ENCODE data around the gene PRXL2A. TPM values are rescaled to one million over a fixed set of nuclear protein-coding genes. Genes with fewer than 3 reads are reported as not detected.

PRXL2A gene
- total and polyA plus RNA-seq, 2 of the 4 experiments (the other 2 are of a cell fraction) = 0.90 to 0.92 TPM

DNA sequence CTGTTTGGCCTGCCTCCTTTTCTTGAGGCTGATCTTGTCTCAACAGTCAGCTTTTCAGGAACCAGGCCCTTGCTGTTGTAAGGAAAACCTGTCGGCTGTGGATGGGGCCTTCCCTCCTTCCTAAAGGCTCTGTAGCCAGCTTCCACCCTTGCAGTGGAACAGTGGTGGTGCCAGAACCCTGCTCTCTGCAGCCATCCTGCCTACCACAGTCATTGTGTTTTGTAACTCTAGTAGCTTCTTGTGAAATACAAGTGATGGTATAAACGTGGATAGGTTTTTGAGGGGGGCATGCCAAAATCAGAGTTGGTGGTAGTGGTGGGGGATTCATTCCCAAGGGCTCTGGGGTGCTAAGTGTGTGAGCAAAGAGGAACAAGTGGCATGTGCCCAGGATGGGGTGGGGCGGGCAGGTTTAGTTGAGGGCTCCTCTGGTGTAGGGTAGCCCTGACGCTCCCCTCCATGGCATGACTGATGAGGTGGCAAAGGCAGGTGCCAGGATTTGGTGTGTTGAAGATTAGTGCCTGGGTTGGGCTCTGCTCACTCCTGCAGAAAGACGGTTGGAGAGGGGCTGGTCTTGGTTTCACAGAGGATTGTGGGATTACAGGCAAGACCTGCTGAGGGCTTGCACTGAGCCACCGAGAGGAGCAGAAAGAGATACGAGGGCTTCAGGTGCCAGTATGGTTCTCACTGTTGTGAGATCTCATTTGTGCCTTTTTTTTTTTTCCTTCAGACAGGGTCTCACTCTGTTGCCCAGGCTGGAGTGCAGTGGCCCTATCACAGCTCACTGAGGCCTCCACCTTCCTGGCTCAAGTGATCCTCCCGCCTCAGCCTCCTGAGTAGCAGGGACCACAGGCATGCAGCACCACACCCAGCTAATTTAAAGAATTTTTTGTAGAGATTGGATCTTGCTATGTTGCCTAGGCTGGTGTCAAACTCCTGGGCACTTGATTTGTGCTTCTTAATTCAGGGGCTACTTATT is 53.1 kb downstream of the PRXL2A start:
- H3K79me1 ChIP-seq (ENCODE audit: low read depth in 1 of 2, low read length in 2 of 2) = peaks cover 9 to 92% of the 10 kb centered on the region in 2 experiments
- H3K4me1 ChIP-seq (ENCODE audit: control insufficient read depth, insufficient read depth, low read length) = peaks cover 50% of the 10 kb centered on the region
- DNase-seq = no peak
- H3K4ac ChIP-seq (ENCODE audit: low read depth, low read length) = peak overlapping the region; percentile 34
- H3K4me3 ChIP-seq (ENCODE audit: insufficient read depth, low read depth, low read length) = no peak overlapping the region
- dilution Hi-C loops (cut with HindIII; ENCODE audit: low sequenced_read_pairs, unreplicated experiment) = no loop called here
- H2AK9ac ChIP-seq (replicated peaks; ENCODE audit: low read depth, low read length, poor library complexity) = peak overlapping the region; percentile 76
- H3K9ac ChIP-seq (ENCODE audit: low read depth, low read length) = no peak overlapping the region
- H3K4me2 ChIP-seq (ENCODE audit: low read depth, low read length) = no peak overlapping the region
- in situ Hi-C loops (cut with MboI; ENCODE audit: low sequenced_read_pairs) = loop anchor here (25.0 kb wide), 1 partner anchor 299 kb away; no protein-coding TSS in a partner anchor
- H3K36me3 ChIP-seq (ENCODE audit: control insufficient read depth, insufficient read depth, low read length) = no peaks in the 10 kb centered on the region; the same call in 1 of the 2 replicates
- no peak overlapping the region for H3K18ac ChIP-seq (ENCODE audit: low read depth, low read length)
- ATAC-seq (ENCODE audit: low read depth) = peak; percentile 8; the same call in 1 of the 2 replicates
- H4K91ac ChIP-seq (ENCODE audit: insufficient read depth, low read depth, low read length) = 0 out of 2 replicates have a peak overlapping the region, but pooled peaks have one; percentile 22
- no peak overlapping the region for H2BK120ac ChIP-seq (ENCODE audit: low read depth, low read length)
- 0 out of 2 replicates have a peak overlapping the region, but pooled peaks have one; percentile 14 for H3K14ac ChIP-seq (replicated peaks; ENCODE audit: low read depth, low read length)
- peak overlapping the region; percentile 14; the same call in 1 of the 2 replicates for H2AK5ac ChIP-seq (ENCODE audit: low read depth, low read length)
- peak overlapping the region; percentile 16 for H2BK5ac ChIP-seq (ENCODE audit: low read depth, low read length, poor library complexity, severe bottlenecking)
- peak overlapping the region; percentile 48 for H2AFZ ChIP-seq (replicated peaks; ENCODE audit: low read length, poor library complexity)
- 0 out of 2 replicates have a peak overlapping the region, but pooled peaks have one; percentile 8 for H3K23ac ChIP-seq (ENCODE audit: low read depth, low read length)
- peaks cover 54% of the 10 kb centered on the region for H3K9me1 ChIP-seq (ENCODE audit: insufficient read depth, low read length)
- BruUV-seq (replicated peaks) = no TSS peak
- peak overlapping the region; percentile 18; the same call in 1 of the 2 replicates for H3K27ac ChIP-seq (ENCODE audit: insufficient read depth, low read length)
- TF ChIP-seq BHLHE40 (IDR thresholded peaks at IDR 0.05; ENCODE audit: low read depth, low read length) (no peak), CEBPB (IDR thresholded peaks at IDR 0.05; ENCODE audit: low read depth, low read length) (peak; percentile 73)
- no peak overlapping the region for H3K56ac ChIP-seq (ENCODE audit: extremely low read depth, insufficient read depth, low read length)
- H4K8ac ChIP-seq (ENCODE audit: low read depth in 2 of 2, low read length in 2 of 2) = no peak overlapping the region; a peak in 1 of 4 replicates
- intact Hi-C loops (cut with micrococcal nuclease) = loop anchor here (5.0 kb wide), 1 partner anchor 36 kb away; no protein-coding TSS in a partner anchor
- no peak overlapping the region for H2BK20ac ChIP-seq (ENCODE audit: low read depth, low read length)
- no peaks in the 10 kb centered on the region for H3K27me3 ChIP-seq (ENCODE audit: control insufficient read depth, insufficient read depth, low read length)
- H4K5ac ChIP-seq (ENCODE audit: low read depth, low read length) = 0 out of 2 replicates have a peak overlapping the region, but pooled peaks have one; percentile 5
- H4K20me1 ChIP-seq (ENCODE audit: insufficient read depth, low read length) = peaks cover 68% of the 10 kb centered on the region
- H3K9me3 ChIP-seq (ENCODE audit: control insufficient read depth, insufficient read depth, low read length) = no peaks in the 10 kb centered on the region
- ChIA-PET POLR2A (ENCODE audit: unreplicated experiment) (no interaction called here), CTCF (interaction anchor here (0.9 to 3.4 kb wide), 3 partner anchors 16 to 44 kb away, joined by 3 to 20 read pairs (median 4); no protein-coding TSS in a partner anchor)
- WGBS, 2 experiments (ENCODE audit: extremely low coverage in 2 of 2, insufficient read length in 1 of 2) = 40% methylated on average over 2 of the region's 8 CpGs; no CpG with 5 or more reads in 1 of the 2 experiments
- H2BK15ac ChIP-seq (ENCODE audit: low read depth, low read length) = no peak overlapping the region

Data from IMR-90 (cell line).